DOHH2 (cell line): ENCODE data around the gene SOCS2.

Experiments used
- H3F3A ChIP-seq: fragments of 200-600 bp; sonication (generic), shearing (Covaris generic); 2 replicates; pipeline ENCODE4 v1.6.0; 2016; ENCODE audit warnings: antibody characterized with exemption, mild to moderate bottlenecking; ENCODE audit not compliant: control insufficient read depth, insufficient read depth
- H3K27ac ChIP-seq: fragments of 200-600 bp; sonication (generic); 2 replicates; pipeline ENCODE4 v1.5.1; 2014; ENCODE audit warnings: low read depth, mild to moderate bottlenecking, low read length, moderate library complexity
- H3K27me3 ChIP-seq: fragments of 200-600 bp; sonication (generic); 2 replicates; pipeline ENCODE4 v1.6.1; 2014; ENCODE audit warnings: mild to moderate bottlenecking, low read length, mixed read lengths; ENCODE audit not compliant: control insufficient read depth
- H3K36me3 ChIP-seq: fragments of 200-600 bp; sonication (generic); 2 replicates; pipeline ENCODE4 v1.6.1; 2014; ENCODE audit warnings: mild to moderate bottlenecking, low read length, moderate library complexity, mixed read lengths; ENCODE audit not compliant: control insufficient read depth
- H3K4me1 ChIP-seq: fragments of 200-600 bp; sonication (generic); 2 replicates; pipeline ENCODE4 v1.6.1; 2014; ENCODE audit warnings: mild to moderate bottlenecking, low read length, mixed read lengths; ENCODE audit not compliant: control insufficient read depth
- H3K4me2 ChIP-seq: fragments of 200-600 bp; sonication (generic); 2 replicates; pipeline ENCODE4 v1.6.0; 2014; ENCODE audit warnings: mild to moderate bottlenecking, low read length, moderate library complexity
- H3K4me3 ChIP-seq: fragments of 200-600 bp; sonication (generic); 2 replicates; pipeline ENCODE4 v1.5.1; 2014; ENCODE audit warnings: mild to moderate bottlenecking, low read length, mixed read lengths
- H3K79me2 ChIP-seq: fragments of 200-600 bp; sonication (generic); 2 replicates; pipeline ENCODE4 v1.6.1; 2014; ENCODE audit warnings: mild to moderate bottlenecking, low read length, mixed read lengths; ENCODE audit not compliant: control insufficient read depth
- H3K9me2 ChIP-seq: fragments of 200-600 bp; sonication (generic); replicated peaks from 2 replicates; pipeline ENCODE4 v1.6.1; 2014; ENCODE audit warnings: mild to moderate bottlenecking, low read length, mixed read lengths; ENCODE audit not compliant: control insufficient read depth
- H3K9me3 ChIP-seq: fragments of 200-600 bp; sonication (generic); 2 replicates; pipeline ENCODE4 v1.6.1; 2014; ENCODE audit warnings: antibody characterized with exemption, low read length, mixed read lengths; ENCODE audit not compliant: control insufficient read depth, insufficient read depth
- H4K20me1 ChIP-seq: fragments of 200-600 bp; sonication (generic); 2 replicates; pipeline ENCODE4 v1.6.0; 2014; ENCODE audit warnings: low read depth, mild to moderate bottlenecking, antibody characterized with exemption, low read length, moderate library complexity; ENCODE audit not compliant: control insufficient read depth, insufficient read depth
- EZH2phosphoT487 ChIP-seq: fragments of 200-600 bp; sonication (generic); IDR thresholded peaks from 2 replicates; pipeline ENCODE4 v1.6.1; 2017; ENCODE audit warnings: borderline replicate concordance, mild to moderate bottlenecking, antibody characterized with exemption, low read length, moderate library complexity, mixed read lengths
- TF ChIP-seq, protein P1 (sequence below): fragments of 200-600 bp; sonication (generic); IDR thresholded peaks from one replicate; pipeline ENCODE4 v1.5.1; 2014; ENCODE audit warnings: antibody characterized with exemption, mild to moderate bottlenecking, low read depth, low read length; ENCODE audit not compliant: poor library complexity, severe bottlenecking

Gene SOCS2

DNA sequence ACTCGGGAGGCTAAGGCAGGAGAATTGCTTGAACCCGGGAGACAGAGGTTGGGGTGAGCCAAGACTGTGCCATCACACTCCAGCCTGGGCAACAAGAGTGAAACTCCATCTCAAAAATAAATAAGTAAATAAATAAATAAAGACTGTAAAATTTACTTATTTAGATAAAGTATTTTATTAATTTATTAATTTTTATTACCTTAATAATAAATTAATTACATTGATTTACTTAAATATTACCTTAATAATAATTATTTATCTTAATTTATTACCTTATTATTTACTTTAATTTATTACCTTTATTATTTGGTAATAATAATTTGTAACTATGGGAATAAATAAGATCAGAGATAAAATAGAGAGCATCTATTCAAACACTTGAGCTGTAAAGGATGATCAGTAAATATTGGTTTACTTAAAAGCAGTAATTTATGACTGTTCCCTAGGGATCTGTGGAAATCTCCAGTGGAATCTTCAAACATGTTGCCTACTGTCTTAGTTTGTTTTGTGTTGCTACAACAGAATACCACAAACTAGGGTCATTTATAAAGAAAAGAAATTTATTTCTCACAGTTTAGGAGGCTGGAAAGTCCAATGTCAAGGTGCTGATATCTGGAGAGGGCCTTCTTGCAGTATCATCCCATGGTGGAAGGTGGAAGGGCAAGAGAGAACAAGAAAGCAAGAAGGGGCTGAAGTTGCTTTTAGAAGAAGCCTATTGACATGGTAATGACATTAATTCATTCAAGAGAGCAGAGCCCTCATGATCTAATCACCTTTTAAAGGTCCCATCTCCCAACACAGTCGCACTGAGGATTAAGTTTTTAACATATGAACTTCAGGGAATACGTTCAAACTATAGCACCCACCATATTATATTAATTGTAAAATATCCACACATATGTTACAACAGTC lies 37.1 kb downstream of the SOCS2 start:
- Histone ChIP-seq H3K27ac (no peak overlapping the region), H3K4me2 (no peak overlapping the region), H3K36me3 (no peaks in the 10 kb centered on the region), H3K79me2 (no peaks in the 10 kb centered on the region), H3F3A (no peaks in the 10 kb centered on the region), H4K20me1 (no peaks in the 10 kb centered on the region), H3K4me1 (no peaks in the 10 kb centered on the region), H3K4me3 (no peak overlapping the region), H3K9me3 (no peaks in the 10 kb centered on the region), H3K9me2 (no peaks in the 10 kb centered on the region), H3K27me3 (0 out of 2 replicates have a peak, but pooled peaks cover 4% of the 10 kb centered on the region)
- TF ChIP-seq EZH2phosphoT487, result no peak
- TF ChIP-seq, protein P1, sequence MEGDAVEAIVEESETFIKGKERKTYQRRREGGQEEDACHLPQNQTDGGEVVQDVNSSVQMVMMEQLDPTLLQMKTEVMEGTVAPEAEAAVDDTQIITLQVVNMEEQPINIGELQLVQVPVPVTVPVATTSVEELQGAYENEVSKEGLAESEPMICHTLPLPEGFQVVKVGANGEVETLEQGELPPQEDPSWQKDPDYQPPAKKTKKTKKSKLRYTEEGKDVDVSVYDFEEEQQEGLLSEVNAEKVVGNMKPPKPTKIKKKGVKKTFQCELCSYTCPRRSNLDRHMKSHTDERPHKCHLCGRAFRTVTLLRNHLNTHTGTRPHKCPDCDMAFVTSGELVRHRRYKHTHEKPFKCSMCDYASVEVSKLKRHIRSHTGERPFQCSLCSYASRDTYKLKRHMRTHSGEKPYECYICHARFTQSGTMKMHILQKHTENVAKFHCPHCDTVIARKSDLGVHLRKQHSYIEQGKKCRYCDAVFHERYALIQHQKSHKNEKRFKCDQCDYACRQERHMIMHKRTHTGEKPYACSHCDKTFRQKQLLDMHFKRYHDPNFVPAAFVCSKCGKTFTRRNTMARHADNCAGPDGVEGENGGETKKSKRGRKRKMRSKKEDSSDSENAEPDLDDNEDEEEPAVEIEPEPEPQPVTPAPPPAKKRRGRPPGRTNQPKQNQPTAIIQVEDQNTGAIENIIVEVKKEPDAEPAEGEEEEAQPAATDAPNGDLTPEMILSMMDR, result no peak

DNA sequence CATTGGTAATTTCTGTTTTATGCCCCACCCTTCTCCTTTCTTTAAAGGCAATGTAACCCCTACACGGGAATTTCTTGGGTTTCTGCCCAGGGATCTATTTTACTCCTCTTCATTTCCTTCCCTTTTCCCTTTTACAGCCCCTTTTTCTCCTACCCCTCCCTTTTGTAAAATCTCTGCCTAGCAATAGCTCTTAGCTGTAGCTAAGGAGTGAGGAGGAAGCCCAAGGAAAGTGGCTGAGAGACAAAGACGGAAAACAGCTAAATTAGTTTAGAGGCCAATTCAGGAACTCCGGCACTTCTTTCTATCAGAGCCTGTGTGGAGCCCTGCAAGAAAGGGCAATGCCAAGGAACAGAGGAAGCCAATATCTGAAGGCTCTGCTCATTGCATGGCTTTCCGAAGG lies 40.3 kb downstream of the SOCS2 start:
- Histone ChIP-seq H3K9me3 (no peaks in the 10 kb centered on the region), H3K79me2 (no peaks in the 10 kb centered on the region), H3K27me3 (0 out of 2 replicates have a peak, but pooled peaks cover 4% of the 10 kb centered on the region), H3K9me2 (no peaks in the 10 kb centered on the region), H4K20me1 (no peaks in the 10 kb centered on the region), H3K4me2 (no peak overlapping the region), H3K36me3 (no peaks in the 10 kb centered on the region), H3K27ac (no peak overlapping the region), H3K4me1 (no peaks in the 10 kb centered on the region), H3F3A (no peaks in the 10 kb centered on the region), H3K4me3 (no peak overlapping the region)
- TF ChIP-seq EZH2phosphoT487, result no peak
- TF ChIP-seq, protein P1, result no peak

DNA sequence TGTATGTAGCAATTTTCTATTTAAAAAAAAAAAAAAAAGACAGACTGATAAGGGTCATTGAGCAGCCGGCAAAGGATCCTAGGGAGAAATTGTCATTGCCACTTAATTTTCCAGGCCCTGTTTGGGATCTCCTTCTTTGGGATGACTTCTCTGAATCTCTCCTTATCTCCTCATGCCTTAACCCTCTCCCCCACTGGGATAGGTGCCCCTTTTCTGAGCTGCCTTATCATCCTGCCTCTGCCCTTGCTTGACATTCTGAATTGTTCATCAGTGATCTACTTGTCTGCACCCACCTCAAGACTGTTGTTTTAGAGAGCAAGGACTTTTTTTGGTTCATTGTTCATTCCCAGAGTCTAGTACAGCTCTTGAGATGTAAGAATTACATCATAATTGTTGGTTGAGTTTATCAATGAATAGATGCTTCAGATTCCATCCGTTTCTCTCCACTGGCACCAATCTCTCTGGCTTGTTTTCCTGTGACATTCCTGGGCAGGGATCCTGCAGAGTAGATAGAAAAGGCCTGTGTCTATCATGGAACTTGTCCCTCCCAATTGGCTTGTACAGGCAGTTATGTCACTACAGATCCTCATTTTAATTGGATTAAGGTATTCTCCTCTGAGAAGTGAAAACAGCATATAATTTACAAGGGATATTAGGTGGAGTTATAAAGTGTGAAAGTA lies 42.6 kb downstream of the SOCS2 start:
- no peaks in the 10 kb centered on the region for H3K9me2 ChIP-seq
- no peaks in the 10 kb centered on the region for H3K4me1 ChIP-seq
- no peak overlapping the region for H3K4me2 ChIP-seq
- H3K79me2 ChIP-seq, result no peaks in the 10 kb centered on the region
- H3K36me3 ChIP-seq, result no peaks in the 10 kb centered on the region
- H3K4me3 ChIP-seq, result no peak overlapping the region
- no peak overlapping the region for H3K27ac ChIP-seq
- no peak for TF ChIP-seq EZH2phosphoT487
- TF ChIP-seq, protein P1, result no peak
- no peaks in the 10 kb centered on the region for H3F3A ChIP-seq
- no peaks in the 10 kb centered on the region for H3K9me3 ChIP-seq
- H3K27me3 ChIP-seq, result 0 out of 2 replicates have a peak, but pooled peaks cover 4% of the 10 kb centered on the region
- no peaks in the 10 kb centered on the region for H4K20me1 ChIP-seq
